NCI-H226 (cell line): ENCODE measurements around the gene CEP78.
"Not testable (repeated sequence)": the region's sequence is repeated elsewhere in the genome, so short reads cannot be mapped to it uniquely, and the experiment has no call there.

ENCODE experiments used
- DNase-seq: peaks from one replicate; pipeline ENCODE4 v3.0.0-alpha.2; 2015

Gene CEP78

DNA sequence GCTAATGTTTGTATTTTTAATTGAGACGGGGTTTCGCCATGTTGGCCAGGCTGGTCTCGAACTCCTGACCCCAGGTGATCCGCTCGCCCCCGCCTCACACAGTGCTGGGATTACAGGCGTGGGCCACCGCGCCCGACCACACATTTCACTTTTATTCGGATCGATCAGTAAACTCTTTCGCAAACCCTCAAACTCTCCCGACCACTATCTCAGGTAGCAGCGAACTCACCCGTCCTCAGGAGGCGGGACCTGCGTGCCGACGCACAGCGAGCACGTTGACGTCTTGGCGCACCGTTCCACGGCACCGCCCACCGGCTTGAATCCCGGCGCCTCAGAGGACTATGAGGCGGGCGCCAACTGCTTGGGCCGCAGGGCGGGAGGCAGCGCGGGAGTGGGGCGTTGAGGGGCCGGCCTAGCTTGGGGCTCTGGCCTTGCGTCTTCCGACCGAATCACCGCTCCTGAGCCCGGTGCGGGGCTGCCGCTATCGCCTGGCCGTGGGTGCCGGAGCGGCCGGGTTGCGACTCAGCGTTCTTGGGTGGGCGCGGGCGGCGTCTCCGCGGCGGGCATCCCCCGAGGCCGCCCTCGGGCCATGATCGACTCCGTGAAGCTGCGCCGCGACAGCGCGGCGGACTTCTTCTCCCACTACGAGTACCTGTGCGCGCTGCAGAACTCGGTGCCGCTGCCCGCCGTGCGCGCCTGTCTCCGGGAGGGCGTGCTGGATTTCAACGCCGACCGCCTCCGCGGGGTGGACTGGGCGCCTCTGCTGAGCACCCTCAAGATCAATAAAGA is at the start of gene CEP78:
Gene CEP78 (plus strand): TSS at position 314 of the 789 bp plus-strand sequence. CDS start 276 bp downstream, at position 590.
- peak; percentile 88 for DNase-seq

DNA sequence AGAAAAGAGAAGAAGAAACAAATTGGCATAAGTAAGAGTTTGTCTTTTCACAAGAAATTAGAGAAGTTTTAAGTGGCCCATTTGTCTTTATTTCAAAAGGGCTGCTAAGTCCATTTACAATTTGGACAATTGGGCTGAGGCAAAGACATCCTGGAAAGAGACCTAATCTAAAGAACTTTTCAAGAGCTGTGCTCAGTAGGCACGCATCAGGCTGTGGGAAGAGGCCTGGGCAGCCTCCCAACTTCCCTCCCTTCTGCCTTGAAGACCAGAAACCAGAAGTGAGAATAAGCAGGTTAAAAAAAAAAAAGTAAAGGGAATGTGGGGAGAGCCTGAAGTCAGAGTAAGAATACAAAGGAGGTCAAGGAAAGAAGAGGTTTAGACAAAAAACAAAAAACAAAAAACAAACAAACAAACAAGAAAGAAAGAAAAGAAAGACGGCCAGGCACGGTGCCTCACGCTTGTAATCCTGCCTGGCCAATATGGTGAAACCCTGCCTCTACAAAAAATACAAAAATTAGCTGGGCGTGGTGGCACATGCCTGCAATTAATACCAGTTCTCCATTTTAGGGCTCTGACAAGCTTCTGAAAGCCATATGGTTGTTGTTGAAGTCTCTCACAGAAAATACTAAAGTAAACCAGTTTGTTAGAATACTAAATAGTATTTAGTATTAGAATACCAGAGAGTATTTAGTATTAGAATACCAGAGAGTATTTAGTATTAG is 48.0 kb upstream of the CEP78 start:
- no peak for DNase-seq

DNA sequence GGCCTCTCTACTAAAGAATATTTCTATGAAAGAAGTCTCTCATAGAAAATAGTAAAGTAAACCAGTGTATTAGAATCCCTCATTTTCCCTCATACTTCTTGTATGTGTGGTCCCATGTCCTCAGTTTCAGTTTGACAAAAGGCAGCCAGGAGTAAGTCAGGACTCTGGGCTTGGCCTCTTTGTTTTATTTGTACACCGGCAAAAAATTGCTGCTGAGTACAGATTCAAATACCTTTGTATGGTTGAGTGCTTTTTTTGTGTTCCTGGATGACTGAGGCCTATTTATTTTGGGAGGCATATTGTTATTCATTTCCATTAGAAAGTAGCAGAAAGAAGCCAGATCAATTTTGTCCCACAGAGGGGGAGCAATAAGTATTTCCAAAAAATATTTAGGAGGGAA is 47.3 kb upstream of the CEP78 start:
- no peak for DNase-seq

DNA sequence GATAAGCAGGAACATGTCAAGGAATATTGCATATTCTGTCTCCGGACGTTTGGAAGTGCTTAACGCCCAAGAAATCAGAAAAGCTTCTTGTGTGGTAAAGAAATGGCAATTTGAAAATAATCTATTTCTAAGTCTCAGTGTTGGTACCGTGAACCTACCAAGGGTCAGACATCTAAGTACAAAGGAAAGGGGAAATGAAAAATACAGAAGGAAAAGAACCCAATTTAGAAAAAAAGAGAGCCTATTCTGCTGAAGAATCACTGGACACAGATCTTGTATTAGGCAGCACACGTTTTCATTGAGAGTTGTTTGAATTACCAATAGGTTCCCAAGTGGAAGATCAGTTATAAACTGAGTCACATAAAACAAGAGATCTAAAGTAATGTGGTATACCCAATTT is 46.9 kb upstream of the CEP78 start:
- DNase-seq, result no peak

DNA sequence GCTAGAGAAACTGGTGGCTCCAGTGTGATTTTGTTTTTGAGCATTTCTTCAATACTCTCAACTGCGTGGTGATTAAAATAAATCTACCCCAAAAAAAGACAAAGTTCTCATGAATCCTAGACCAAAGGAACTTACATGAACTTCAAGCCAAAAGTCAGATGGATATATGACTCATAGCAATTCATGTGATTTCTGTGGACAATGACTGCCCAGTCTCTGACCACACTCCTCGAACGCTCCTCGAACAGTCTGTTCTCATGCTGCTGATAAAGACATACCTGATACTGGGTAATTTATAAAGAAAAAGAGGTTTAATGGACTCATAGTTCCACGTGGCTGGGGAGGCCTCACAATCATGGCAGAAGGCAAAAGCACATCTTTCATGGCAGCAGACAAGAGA is 46.4 kb upstream of the CEP78 start:
- DNase-seq, result no peak

DNA sequence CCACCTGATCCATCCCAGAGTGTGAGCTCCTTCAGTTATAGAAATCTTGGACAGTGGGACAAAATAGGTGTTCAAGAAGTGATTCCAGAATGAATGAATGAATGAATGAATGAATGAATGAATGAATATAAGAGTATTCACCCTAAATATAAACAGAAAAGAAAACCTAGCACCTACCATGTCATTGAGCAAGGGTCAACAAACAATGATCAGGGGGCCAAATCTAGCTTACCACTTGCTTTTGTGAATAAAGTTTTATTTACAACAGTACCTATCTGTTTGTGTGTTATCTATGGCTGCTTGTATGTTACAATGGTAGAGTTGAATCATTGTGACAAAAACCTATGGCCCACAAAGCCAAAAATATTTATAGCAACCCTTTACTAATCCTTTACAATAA is 43.9 kb upstream of the CEP78 start:
- DNase-seq, result no peak

DNA sequence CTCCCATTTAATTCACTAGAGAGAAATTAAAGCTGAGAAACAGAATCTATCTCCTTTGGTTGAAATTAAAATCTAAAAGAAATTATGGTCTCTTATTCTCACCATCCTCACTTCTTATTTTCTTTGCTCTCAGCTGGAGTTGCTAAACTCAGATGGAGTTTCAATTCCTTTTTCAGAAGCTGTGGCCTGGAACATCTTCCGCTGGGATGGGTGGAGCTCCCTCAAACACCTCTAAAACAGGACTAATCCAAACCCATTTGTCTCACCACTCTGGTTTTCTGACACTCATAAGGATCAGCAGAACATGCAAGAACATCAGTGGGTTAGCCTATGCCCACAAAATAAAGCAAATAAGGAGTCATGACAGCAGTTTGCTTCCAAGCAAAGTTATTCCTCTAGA is 39.6 kb upstream of the CEP78 start:
- no peak for DNase-seq

DNA sequence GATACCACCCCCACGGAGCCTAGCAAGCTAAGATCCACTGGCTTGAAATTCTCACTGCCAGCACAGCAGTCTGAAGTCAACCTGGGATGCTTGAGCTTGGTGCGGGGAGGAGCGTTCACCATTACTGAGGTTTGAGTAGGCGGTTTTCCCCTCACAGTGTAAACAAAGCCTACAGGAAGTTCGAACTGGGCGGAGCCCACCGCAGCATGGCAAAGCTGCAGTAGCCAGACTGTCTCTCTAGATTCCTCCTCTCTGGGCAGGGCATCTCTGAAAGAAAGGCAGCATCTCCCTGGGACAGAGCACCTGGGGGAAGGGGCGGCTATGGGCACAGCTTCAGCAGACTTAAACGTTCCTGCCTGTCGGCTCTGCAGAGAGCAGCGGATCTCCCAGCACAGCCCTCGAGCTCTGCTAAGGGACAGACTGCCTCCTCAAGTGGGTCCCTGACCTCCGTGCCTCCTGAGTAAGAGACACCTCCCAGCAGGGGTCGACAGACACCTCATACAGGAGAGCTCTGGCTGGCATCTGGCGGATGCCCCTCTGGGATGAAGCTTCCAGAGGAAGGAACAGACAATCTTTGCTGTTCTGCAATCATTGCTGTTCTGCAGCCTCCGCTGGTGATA is 34.6 kb upstream of the CEP78 start:
- DNase-seq, result not testable (repeated sequence)

- DNase-seq, result no peak
Observed at GRCh38 chr9:78207319-78207718, 28.6 kb upstream of the CEP78 start.

DNA sequence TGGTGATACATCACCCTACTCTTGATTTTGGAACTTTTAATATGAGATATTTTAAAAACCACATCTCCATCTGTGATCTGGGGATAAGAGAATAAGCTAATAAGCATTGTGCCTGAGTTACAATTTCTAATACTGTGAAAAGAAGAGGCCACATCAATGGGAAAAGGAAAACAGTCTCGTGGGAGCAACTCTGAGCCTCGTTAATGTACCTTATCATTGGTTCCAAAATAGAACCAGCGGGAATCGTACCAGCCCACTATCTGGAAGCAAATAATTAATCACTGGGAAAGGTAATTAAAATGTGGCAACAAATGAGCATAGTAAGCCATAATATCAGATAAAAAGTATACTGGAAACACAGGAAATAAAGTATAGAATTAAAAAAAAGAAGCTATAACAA is 28.0 kb upstream of the CEP78 start:
- no peak for DNase-seq

GRCh38 chr9:78209127-78209526 is 26.7 kb upstream of the CEP78 start:
- DNase-seq, result no peak

DNA sequence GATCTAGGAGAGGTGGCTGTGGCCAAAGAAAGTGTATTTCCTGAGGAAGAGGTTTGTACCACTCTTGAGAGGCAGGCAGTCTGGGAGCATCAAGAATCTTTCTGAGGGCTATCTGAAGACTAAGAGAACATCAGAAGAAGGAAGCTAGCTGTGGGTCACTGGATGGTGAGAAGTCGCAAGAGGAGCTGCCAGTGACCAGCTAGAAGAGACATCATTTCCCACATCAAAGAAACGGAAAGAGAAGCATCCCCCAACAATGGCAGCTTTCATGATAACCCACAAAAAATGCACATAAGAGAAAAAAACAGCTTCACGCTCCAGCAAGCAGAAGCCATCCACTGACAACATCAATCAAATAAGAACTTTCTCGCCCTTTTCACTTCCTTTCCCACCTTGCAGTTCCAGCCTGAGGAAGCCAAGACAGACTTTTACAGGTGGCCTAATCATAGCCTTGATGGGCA is 25.0 kb upstream of the CEP78 start:
- DNase-seq, result no peak

- no peak for DNase-seq
Observed at GRCh38 chr9:78212868-78213267, 23.0 kb upstream of the CEP78 start.

GRCh38 chr9:78213712-78214111 is 22.2 kb upstream of the CEP78 start:
- no peak for DNase-seq

DNA sequence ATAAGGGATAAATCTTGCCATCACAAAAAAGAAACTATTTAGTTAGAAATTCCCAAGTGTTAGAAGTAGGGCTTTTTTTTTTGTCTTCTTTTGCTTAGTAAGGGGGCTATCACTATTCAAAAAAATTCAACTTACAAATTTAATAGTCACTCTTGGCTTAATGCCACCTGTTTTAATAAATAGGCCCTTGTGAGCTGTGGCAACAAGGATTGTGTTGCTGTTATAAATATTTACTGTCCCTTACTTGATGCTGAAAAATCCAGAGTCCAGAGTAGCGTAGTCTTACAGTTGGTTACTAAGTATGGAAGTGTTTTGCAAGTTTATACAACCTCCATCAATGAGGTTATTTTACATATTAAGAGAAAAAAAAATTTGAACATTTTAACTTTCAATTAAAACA is 21.4 kb upstream of the CEP78 start:
- no peak for DNase-seq

DNA sequence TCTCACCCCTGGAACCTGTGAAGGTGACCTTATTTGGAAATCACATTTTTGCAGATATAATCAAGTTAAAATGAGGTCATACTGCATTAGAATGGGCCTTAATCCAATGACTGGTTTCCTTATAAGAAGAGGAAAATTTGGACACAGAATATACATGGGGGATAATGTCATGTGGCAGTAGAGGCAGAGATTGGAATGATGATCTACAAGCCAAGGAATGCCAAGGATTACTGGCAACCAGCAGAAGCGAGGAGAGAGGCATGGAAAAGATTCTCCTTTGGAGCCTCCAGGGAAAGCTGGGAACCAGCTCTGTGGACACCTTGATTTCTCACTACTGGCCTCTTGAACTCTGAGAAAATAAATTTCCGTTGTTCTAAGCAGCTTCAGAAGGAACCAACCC is 20.2 kb upstream of the CEP78 start:
- DNase-seq, result peak; percentile 44

DNA sequence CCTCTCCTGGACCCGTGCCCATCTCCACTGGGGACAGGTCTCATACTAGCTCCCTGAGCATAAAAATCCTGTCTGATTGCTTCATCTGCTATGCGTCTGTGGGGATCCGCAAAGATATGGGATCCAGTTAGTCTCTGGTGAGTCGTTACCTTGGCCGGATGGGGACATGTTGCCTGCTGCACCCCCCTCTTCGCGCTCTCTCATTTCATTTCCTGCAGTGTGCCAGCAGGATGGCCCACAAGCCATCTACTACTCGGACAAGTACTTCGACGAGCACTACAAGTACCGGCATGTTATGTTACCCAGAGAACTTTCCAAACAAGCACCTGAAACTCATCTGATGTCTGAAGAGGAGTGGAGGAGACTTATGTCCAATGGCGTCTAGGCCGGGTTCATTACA is 17.0 kb upstream of the CEP78 start:
- DNase-seq, result no peak

GRCh38 chr9:78221425-78221824 is 14.4 kb upstream of the CEP78 start:
- no peak for DNase-seq

- not testable (repeated sequence) for DNase-seq
Observed at GRCh38 chr9:78221841-78222240, 14.0 kb upstream of the CEP78 start.

- no peak for DNase-seq
Observed at GRCh38 chr9:78230761-78231160, 5.1 kb upstream of the CEP78 start.

DNA sequence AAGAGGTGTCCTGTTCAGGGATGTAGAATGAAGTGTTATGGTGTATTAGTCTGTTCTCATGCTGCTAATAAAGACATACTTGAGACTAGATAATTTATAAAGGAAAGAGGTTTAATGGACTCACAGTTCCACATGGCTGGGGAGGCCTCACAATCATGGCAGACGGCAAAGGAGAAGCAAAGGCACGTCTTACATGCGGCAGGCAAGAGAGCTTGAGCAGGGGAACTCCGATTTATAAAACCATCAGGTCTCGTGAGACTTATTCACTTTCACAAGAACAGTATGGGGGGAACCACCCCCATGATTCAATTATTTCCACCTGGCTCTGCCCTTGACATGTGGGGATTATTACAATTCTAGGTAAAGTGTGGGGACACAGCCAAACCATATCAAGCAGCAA is 3.4 kb upstream of the CEP78 start:
- DNase-seq, result not testable (repeated sequence)

DNA sequence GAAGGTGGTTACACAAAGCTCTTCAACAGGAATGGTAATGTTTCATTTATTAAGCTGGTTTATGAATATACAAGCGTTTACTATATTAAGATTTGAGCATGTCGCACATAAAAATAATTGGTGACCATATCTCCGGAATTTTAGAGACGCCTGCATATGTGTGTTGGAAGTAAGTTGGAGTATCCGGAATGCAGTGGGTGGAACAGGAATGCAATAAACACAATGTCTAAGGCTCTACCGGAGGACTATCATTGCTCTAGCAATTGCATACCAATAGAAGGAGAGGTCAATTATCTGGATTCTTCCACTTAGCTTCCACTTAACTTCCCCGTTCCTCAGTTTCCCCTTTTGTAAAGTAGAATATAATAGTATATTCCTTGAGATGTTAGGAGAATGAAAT is 1.1 kb upstream of the CEP78 start:
- no peak for DNase-seq

- DNase-seq, result no peak
Observed at GRCh38 chr9:78235256-78235761, 566 bp upstream of the CEP78 start.

GRCh38 chr9:78236551-78236910 is 656 bp downstream of the CEP78 start:
- DNase-seq, result no peak
